Endodermal cell (in vitro differentiated cells): ENCODE measurements around the gene LSMEM2. TPM values are rescaled to one million over a fixed set of nuclear protein-coding genes. Genes with fewer than 3 reads are reported as not detected.
A peak's percentile ranks its signal among the peaks of the same experiment; 100 is the strongest.

Experiments used
- DNase-seq: peaks from one replicate; pipeline ENCODE4 v3.0.0-alpha.2; 2017
- H3K27ac ChIP-seq: 2 replicates; pipeline ENCODE4 v1.5.1; 2013; ENCODE audit warnings: mild to moderate bottlenecking, low read depth, low read length, moderate library complexity
- H3K27me3 ChIP-seq: 2 replicates; pipeline ENCODE4 v1.6.1; 2013; ENCODE audit warnings: mild to moderate bottlenecking, low read length, moderate library complexity; ENCODE audit not compliant: insufficient read depth, control insufficient read depth, poor library complexity, severe bottlenecking
- H3K36me3 ChIP-seq: 2 replicates; pipeline ENCODE4 v1.7.0; 2013; ENCODE audit warnings: mild to moderate bottlenecking, low read length, moderate library complexity; ENCODE audit not compliant: control insufficient read depth, insufficient read depth
- H3K4me1 ChIP-seq: one replicate; pipeline ENCODE4 v1.7.0; 2013; ENCODE audit warnings: low read length; ENCODE audit not compliant: control insufficient read depth, insufficient read depth
- H3K4me3 ChIP-seq: 2 replicates; pipeline ENCODE4 v1.5.1; 2013; ENCODE audit warnings: mild to moderate bottlenecking, low read length, moderate library complexity
- H3K9ac ChIP-seq: 2 replicates; pipeline ENCODE4 v1.6.1; 2013; ENCODE audit warnings: mild to moderate bottlenecking, low read length, moderate library complexity; ENCODE audit not compliant: poor library complexity, severe bottlenecking; ENCODE audit errors: extremely low read depth
- H3K9me3 ChIP-seq: 2 replicates; pipeline ENCODE4 v1.6.1; 2013; ENCODE audit warnings: mild to moderate bottlenecking, low read length, moderate library complexity; ENCODE audit not compliant: control insufficient read depth
- H3K27ac Mint-ChIP-seq: 2 replicates; pipeline ENCODE4 v1.8.0; 2020; ENCODE audit warnings: mixed read lengths
- H3K27me3 Mint-ChIP-seq: 2 replicates; pipeline ENCODE4 v1.8.0; 2021; ENCODE audit warnings: mild to moderate bottlenecking, mixed read lengths; ENCODE audit not compliant: insufficient read depth
- H3K36me3 Mint-ChIP-seq: 2 replicates; pipeline ENCODE4 v1.8.0; 2020; ENCODE audit warnings: low read depth, mixed read lengths
- H3K4me1 Mint-ChIP-seq: 2 replicates; pipeline ENCODE4 v1.8.0; 2020; ENCODE audit warnings: mixed read lengths
- H3K4me3 Mint-ChIP-seq: 2 replicates; pipeline ENCODE4 v1.8.0; 2020; ENCODE audit warnings: mild to moderate bottlenecking, moderate library complexity, mixed read lengths
- H3K9me3 Mint-ChIP-seq: 2 replicates; pipeline ENCODE4 v1.8.0; 2020; ENCODE audit warnings: mild to moderate bottlenecking, mixed read lengths
- CTCF ChIP-seq: fragments of 200-600 bp; sonication (generic); conservative IDR thresholded peaks from 2 replicates; pipeline ENCODE4 v1.5.0; 2021; ENCODE audit warnings: antibody characterized with exemption, mild to moderate bottlenecking
- WGBS, 2 experiments: methylation state at CpG; one replicate each; pipeline versions ENCODE4 v1.1.5 to v1.1.7; 2013; ENCODE audit warnings: missing lambda C conversion rate in 2 of 2, mixed read lengths in 1 of 2; ENCODE audit not compliant: insufficient coverage in 1 of 2, insufficient read length in 1 of 2; 5-methylcytosine and 5-hydroxymethylcytosine counted together
- total RNA-seq, 2 donors: library from RNA; stranded (reverse); fragmentation: NEBNext Ultra II Directional in 1 of 2; extraction: Animal tissue kit (Norgen Biotek cat#: 25700) in 1 of 2; gene quantifications; 2 replicates in 1 of 2; 3 replicates in 1 of 2; pipeline ENCODE4 v1.2.1, GENCODE V29; 2021

The LSMEM2 gene
- total RNA-seq, 2 donors from 2014 or later: not detected

DNA sequence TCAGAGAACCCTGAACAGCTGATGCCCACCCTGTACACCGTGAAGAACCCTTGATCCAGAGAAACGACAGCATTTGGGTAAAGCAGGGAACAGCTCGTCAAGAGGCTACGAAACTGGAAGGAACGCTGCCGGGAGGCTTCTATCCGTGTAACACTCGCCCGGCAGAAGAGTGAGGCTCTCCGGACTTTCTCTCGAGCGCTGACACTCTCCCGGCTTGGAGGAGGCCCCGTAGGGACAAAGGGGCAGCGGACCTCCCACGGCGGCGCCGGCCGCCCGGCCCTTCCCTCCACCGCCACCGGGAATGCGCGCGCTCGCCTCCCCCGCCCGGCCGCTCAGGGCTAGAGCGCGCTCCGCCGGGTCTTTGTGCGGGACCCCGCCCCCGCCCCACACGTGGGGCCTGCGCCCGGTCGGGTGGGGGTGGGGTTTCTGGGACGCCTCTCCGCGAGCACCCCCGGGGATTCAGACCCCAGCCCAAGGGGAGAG is 42.0 kb downstream of the LSMEM2 start:
- Histone ChIP-seq H3K4me1 (peaks cover 23% of the 10 kb centered on the region), H3K4me3 (peak overlapping the region; percentile 100), H3K9ac (peak overlapping the region; percentile 97), H3K27ac (peak overlapping the region; percentile 100), H3K9me3 (no peaks in the 10 kb centered on the region), H3K27me3 (no peaks in the 10 kb centered on the region), H3K36me3 (peaks cover 53% of the 10 kb centered on the region)
- Mint-ChIP-seq H3K36me3 (peaks cover 38% of the 10 kb centered on the region), H3K27me3 (no peaks in the 10 kb centered on the region), H3K9me3 (no peaks in the 10 kb centered on the region), H3K4me3 (peak overlapping the region; percentile 87), H3K4me1 (peaks cover 35% of the 10 kb centered on the region), H3K27ac (peak overlapping the region; percentile 93)
- no peak for TF ChIP-seq CTCF
- WGBS, 2 experiments: 0% methylated on average over 14 to 45 of the region's 45 CpGs
- peak; percentile 90 for DNase-seq

DNA sequence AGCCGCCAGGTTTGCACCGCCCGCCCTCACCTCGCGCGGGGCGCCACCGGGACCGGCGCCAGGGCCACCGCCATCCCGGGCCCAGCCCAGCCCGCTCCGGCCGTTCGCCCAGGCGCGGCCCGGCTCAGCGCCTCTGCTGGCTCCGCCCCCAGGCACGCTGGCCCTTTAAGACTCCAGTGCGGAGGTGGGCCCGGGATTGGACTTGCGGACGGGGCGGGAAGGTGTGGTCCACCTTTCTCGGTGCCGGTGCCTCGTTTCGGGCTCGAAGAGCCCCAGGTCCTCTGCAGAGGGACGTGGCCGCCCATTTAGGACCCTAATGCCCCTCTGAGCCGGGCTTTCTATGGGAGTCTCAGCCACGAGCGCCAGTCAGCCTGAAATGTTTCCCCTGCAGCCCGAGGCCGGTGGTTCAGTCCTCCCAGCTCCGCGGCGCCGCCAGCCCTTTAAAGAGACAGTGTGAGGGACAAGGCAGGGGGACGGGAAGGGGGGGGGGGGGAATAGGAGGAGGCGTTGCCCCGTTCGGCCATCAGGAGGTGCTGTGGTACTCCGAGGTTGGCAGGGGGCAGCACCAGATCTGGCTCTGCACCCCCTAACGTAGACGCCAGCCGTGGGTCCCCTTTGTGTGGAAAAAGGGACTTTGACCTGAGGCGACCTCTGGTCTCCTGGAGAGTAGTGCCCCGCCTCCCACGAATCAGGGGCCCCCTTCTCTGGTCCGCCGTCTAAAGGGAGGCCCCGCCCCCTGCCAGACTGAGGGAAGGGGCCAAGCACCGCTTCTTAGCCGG is 42.6 kb downstream of the LSMEM2 start:
- Histone ChIP-seq H3K27me3 (no peaks in the 10 kb centered on the region), H3K36me3 (peaks cover 59% of the 10 kb centered on the region), H3K27ac (peak overlapping the region; percentile 100), H3K9me3 (no peaks in the 10 kb centered on the region), H3K4me3 (peak overlapping the region; percentile 100), H3K9ac (peak overlapping the region; percentile 97), H3K4me1 (peaks cover 23% of the 10 kb centered on the region)
- Mint-ChIP-seq H3K27ac (peak overlapping the region; percentile 99), H3K9me3 (no peaks in the 10 kb centered on the region), H3K4me3 (peak overlapping the region; percentile 87), H3K36me3 (peaks cover 38% of the 10 kb centered on the region), H3K27me3 (no peaks in the 10 kb centered on the region), H3K4me1 (peaks cover 35% of the 10 kb centered on the region)
- TF ChIP-seq CTCF: peak; percentile 83
- WGBS, 2 experiments: 1% methylated on average over 20 to 58 of the region's 59 CpGs
- peak; percentile 97 for DNase-seq

DNA sequence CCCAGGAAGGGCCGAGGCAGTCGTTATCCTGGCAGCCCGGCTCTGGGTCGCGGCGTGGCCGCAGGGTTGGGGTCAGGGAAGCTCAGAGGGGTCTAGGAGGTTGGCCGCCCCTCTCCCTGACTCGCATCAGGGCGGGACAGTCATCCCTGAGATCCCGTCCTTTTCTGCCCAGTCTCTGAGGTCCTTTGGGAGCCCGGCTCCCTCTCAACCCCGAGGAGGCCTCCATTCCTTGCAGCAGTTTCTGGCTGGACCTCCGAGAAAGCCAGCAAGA is 43.2 kb downstream of the LSMEM2 start:
- 16 to 23% methylated on average over 9 to 14 of the region's 14 CpGs for WGBS, 2 experiments
- Histone ChIP-seq H3K9me3 (no peaks in the 10 kb centered on the region), H3K36me3 (peaks cover 62% of the 10 kb centered on the region), H3K9ac (no peak overlapping the region), H3K4me1 (peaks cover 23% of the 10 kb centered on the region), H3K27ac (peak overlapping the region; percentile 66), H3K4me3 (peak overlapping the region; percentile 100), H3K27me3 (no peaks in the 10 kb centered on the region)
- H3K4me1 Mint-ChIP-seq: peaks cover 35% of the 10 kb centered on the region
- no peaks in the 10 kb centered on the region for H3K27me3 Mint-ChIP-seq
- peak overlapping the region; percentile 74 for H3K27ac Mint-ChIP-seq
- peak overlapping the region; percentile 87 for H3K4me3 Mint-ChIP-seq
- peaks cover 32% of the 10 kb centered on the region for H3K36me3 Mint-ChIP-seq
- no peak for TF ChIP-seq CTCF
- H3K9me3 Mint-ChIP-seq: no peaks in the 10 kb centered on the region
- DNase-seq: no peak
